H1 (cell line): ENCODE data around the gene CPT1A. TPM values are rescaled to one million over a fixed set of nuclear protein-coding genes. Genes with fewer than 3 reads are reported as not detected.

Experiments used
- CTCF ChIA-PET: fragments of 300-600 bp; sonication (Branson Sonifier 250); formaldehyde crosslinking; loops from one replicate; lab custom pipeline; 2021; ENCODE audit not compliant: partially characterized antibody; lab: Charles Lee
- POLR2A ChIA-PET: fragments of 300-600 bp; sonication (Branson Sonifier 250); formaldehyde crosslinking; loops from one replicate; lab custom pipeline; 2021; ENCODE audit warnings: inconsistent platforms; ENCODE audit not compliant: partially characterized antibody; lab: Charles Lee
- DNase-seq, 2 experiments: peaks; one replicate each; pipeline versions ENCODE4 v3.0.0 to v3.0.0-alpha.2; 2010 to 2022; ENCODE audit warnings: low spot score in 2 of 2, low read depth in 1 of 2, mixed read lengths in 1 of 2
- FAIRE-seq: peaks from 2 replicates; lab custom pipeline; 2011; peaks lifted over from hg19 to GRCh38; lab: Jason Lieb, UNC
- H2AFZ ChIP-seq: 2 replicates; pipeline ENCODE4 v1.8.1; 2012; ENCODE audit warnings: low read length, inconsistent platforms
- H2AK5ac ChIP-seq: 2 replicates; pipeline ENCODE4 v1.6.1; 2013; ENCODE audit warnings: low read depth, low read length
- H2BK120ac ChIP-seq: replicated peaks from 2 replicates; pipeline ENCODE3; 2013; ENCODE audit warnings: low read depth, low read length, inconsistent platforms
- H2BK12ac ChIP-seq: 2 replicates; pipeline ENCODE4 v1.6.1; 2013; ENCODE audit warnings: low read depth, low read length
- H2BK15ac ChIP-seq: 2 replicates; pipeline ENCODE4 v1.6.1; 2013; ENCODE audit warnings: low read length
- H2BK20ac ChIP-seq: 2 replicates; pipeline ENCODE4 v1.6.1; 2013; ENCODE audit warnings: low read length
- H2BK5ac ChIP-seq: 2 replicates; pipeline ENCODE4 v1.6.1; 2013; ENCODE audit warnings: low read depth, low read length
- H3K14ac ChIP-seq: 2 replicates; pipeline ENCODE4 v1.6.1; 2013; ENCODE audit warnings: inconsistent platforms; ENCODE audit not compliant: insufficient read length
- H3K18ac ChIP-seq: 2 replicates; pipeline ENCODE4 v1.6.1; 2013; ENCODE audit warnings: low read length; ENCODE audit errors: extremely low read depth
- H3K23ac ChIP-seq: 2 replicates; pipeline ENCODE4 v1.6.1; 2013; ENCODE audit warnings: inconsistent platforms; ENCODE audit not compliant: insufficient read length
- H3K23me2 ChIP-seq: 2 replicates; pipeline ENCODE4 v1.6.1; 2013; ENCODE audit warnings: low read depth, low read length
- H3K27ac ChIP-seq: 2 replicates; pipeline ENCODE4 v1.6.1; 2011; ENCODE audit warnings: low read depth, low read length, inconsistent platforms
- H3K27me3 ChIP-seq, 4 experiments: replicated peaks in 1 of 4; 1 replicate in 1 of 4; 2 replicates in 3 of 4; pipeline versions ENCODE4 v1.6.1 to v1.8.1; 2011 to 2013; ENCODE audit warnings: low read length in 3 of 4, mild to moderate bottlenecking in 3 of 4, inconsistent platforms in 2 of 4, mixed read lengths in 2 of 4, moderate library complexity in 1 of 4; ENCODE audit not compliant: control insufficient read depth in 3 of 4, insufficient read depth in 3 of 4; ENCODE audit errors: extremely low read depth in 1 of 4
- H3K36me3 ChIP-seq, 4 experiments: 2 replicates each; pipeline versions ENCODE4 v1.6.1 to v1.8.1; 2011 to 2013; ENCODE audit warnings: mild to moderate bottlenecking in 4 of 4, low read length in 3 of 4, moderate library complexity in 2 of 4, control low read depth in 1 of 4, inconsistent platforms in 1 of 4; ENCODE audit not compliant: insufficient read depth in 4 of 4, control insufficient read depth in 2 of 4
- H3K4ac ChIP-seq: replicated peaks from 2 replicates; pipeline ENCODE3; 2013; ENCODE audit warnings: low read length, low read depth, mixed read lengths, inconsistent platforms; ENCODE audit not compliant: insufficient read length
- H3K4me1 ChIP-seq, 4 experiments: replicated peaks in 1 of 4; 1 replicate in 1 of 4; 2 replicates in 3 of 4; pipeline versions ENCODE4 v1.6.1 to v1.8.1; 2011 to 2013; ENCODE audit warnings: low read length in 3 of 4, inconsistent platforms in 2 of 4, mixed read lengths in 1 of 4; ENCODE audit not compliant: insufficient read depth in 4 of 4, control insufficient read depth in 3 of 4
- H3K4me2 ChIP-seq, 2 experiments: 2 replicates each; pipeline versions ENCODE4 v1.6.1 to v1.8.1; 2011 to 2013; ENCODE audit warnings: low read depth in 2 of 2, low read length in 2 of 2, control low read depth in 1 of 2, inconsistent platforms in 1 of 2, mild to moderate bottlenecking in 1 of 2; ENCODE audit not compliant: insufficient read depth in 1 of 2
- H3K4me3 ChIP-seq, 4 experiments: fragments of 200-600, 300-600 bp in 1 of 4; sonication (generic), shearing (Covaris generic), sonication (Bioruptor Twin) in 1 of 4; 2 replicates each; pipeline versions ENCODE4 v1.5.1 to v1.8.1; 2011 to 2016; ENCODE audit warnings: low read length in 4 of 4, low read depth in 3 of 4, control low read depth in 2 of 4, inconsistent platforms in 2 of 4, mild to moderate bottlenecking in 2 of 4, mixed read lengths in 1 of 4, moderate library complexity in 1 of 4; ENCODE audit not compliant: insufficient read depth in 2 of 4; ENCODE audit errors: extremely low read depth in 1 of 4
- H3K56ac ChIP-seq: replicated peaks from 2 replicates; pipeline ENCODE3; 2013; ENCODE audit warnings: low read depth, mild to moderate bottlenecking, mixed read lengths, low read length, inconsistent platforms; ENCODE audit not compliant: insufficient read length
- H3K79me1 ChIP-seq: 2 replicates; pipeline ENCODE4 v1.6.1; 2013; ENCODE audit warnings: low read depth, low read length, control low read depth
- H3K79me2 ChIP-seq, 2 experiments: 2 replicates each; pipeline versions ENCODE4 v1.6.1 to v1.8.1; 2012 to 2013; ENCODE audit warnings: low read length in 2 of 2, mild to moderate bottlenecking in 2 of 2, inconsistent platforms in 1 of 2; ENCODE audit not compliant: insufficient read depth in 2 of 2, control insufficient read depth in 1 of 2
- H3K9ac ChIP-seq, 4 experiments: replicated peaks in 1 of 4; 1 replicate in 1 of 4; 2 replicates in 3 of 4; pipeline versions ENCODE4 v1.6.1 to v1.8.1; 2011 to 2013; ENCODE audit warnings: low read depth in 3 of 4, low read length in 3 of 4, control low read depth in 2 of 4, mild to moderate bottlenecking in 2 of 4, moderate library complexity in 2 of 4, inconsistent platforms in 1 of 4; ENCODE audit errors: extremely low read depth in 1 of 4
- H3K9me3 ChIP-seq, 2 experiments: 2 replicates each; pipeline versions ENCODE4 v1.6.1 to v1.8.1; 2012 to 2013; ENCODE audit warnings: mild to moderate bottlenecking in 2 of 2, moderate library complexity in 2 of 2, control low read depth in 1 of 2, inconsistent platforms in 1 of 2, low read depth in 1 of 2, low read length in 1 of 2, mixed read lengths in 1 of 2; ENCODE audit not compliant: insufficient read depth in 2 of 2
- H4K20me1 ChIP-seq, 2 experiments: replicated peaks in 1 of 2; 2 replicates each; pipeline versions ENCODE3 to v1.8.1; 2011 to 2013; ENCODE audit warnings: inconsistent platforms in 2 of 2, low read length in 2 of 2, mild to moderate bottlenecking in 1 of 2; ENCODE audit not compliant: insufficient read depth in 2 of 2, control insufficient read depth in 1 of 2
- H4K5ac ChIP-seq: 2 replicates; pipeline ENCODE4 v1.6.1; 2013; ENCODE audit warnings: low read length, low read depth, mixed read lengths, inconsistent platforms; ENCODE audit not compliant: insufficient read length
- H4K8ac ChIP-seq: 2 replicates; pipeline ENCODE4 v1.8.0; 2013; ENCODE audit warnings: mild to moderate bottlenecking, moderate library complexity, low read length, inconsistent platforms; ENCODE audit not compliant: insufficient read depth; ENCODE audit errors: extremely low read depth
- H4K91ac ChIP-seq: replicated peaks from 2 replicates; pipeline ENCODE3; 2013; ENCODE audit warnings: low read length, mixed read lengths, inconsistent platforms; ENCODE audit not compliant: insufficient read length
- ASH2L ChIP-seq: fragments of 200-600, 300-600 bp; sonication (generic); IDR thresholded peaks from one replicate; pipeline ENCODE4 v1.7.1; 2017; ENCODE audit warnings: low read length
- CBX5 ChIP-seq: fragments of 300-800, 300-1000 bp; sonication (generic); IDR thresholded peaks from 2 replicates; pipeline ENCODE4 v1.7.1; 2016; ENCODE audit warnings: antibody characterized with exemption, low read length, low read depth
- HDAC2 ChIP-seq, 2 experiments: fragments of 300-600 bp in 1 of 2; sonication (generic) in 1 of 2; IDR thresholded peaks; 2 replicates each; pipeline ENCODE4 v1.6.1; 2011 to 2012; ENCODE audit warnings: low read depth in 2 of 2, low read length in 2 of 2, mild to moderate bottlenecking in 2 of 2, moderate library complexity in 2 of 2, borderline replicate concordance in 1 of 2, inconsistent platforms in 1 of 2
- SIN3A ChIP-seq, 2 experiments: IDR thresholded peaks in 1 of 2; conservative IDR thresholded peaks in 1 of 2; 2 replicates each; pipeline ENCODE4 v1.6.1; 2011 to 2012; ENCODE audit warnings: low read length in 2 of 2, improper control_type of control experiment in 1 of 2, low read depth in 1 of 2, mild to moderate bottlenecking in 1 of 2
- WGBS, 2 experiments: shearing (Covaris generic) in 1 of 2; methylation state at CpG; one replicate each; pipeline versions ENCODE4 v1.1.6 to v1.1.7; 2013 to 2015; ENCODE audit warnings: low lambda C conversion rate in 2 of 2, mixed read lengths in 2 of 2, inconsistent platforms in 1 of 2, low coverage in 1 of 2, missing lambda C conversion rate in 1 of 2; ENCODE audit not compliant: insufficient replicate concordance in 2 of 2, insufficient coverage in 1 of 2, insufficient read length in 1 of 2; ENCODE audit errors: extremely low coverage in 1 of 2, missing lambda C conversion rate in 1 of 2; 5-methylcytosine and 5-hydroxymethylcytosine counted together
- polyA plus RNA-seq, 7 experiments: library from polyadenylated mRNA; depleted of rRNA in 3 of 7; stranded (reverse) in 5 of 7; unstranded in 2 of 7; fragments of >200 nt in 5 of 7; fragments of 200-250 nt in 2 of 7; gene quantifications; 1 replicate in 5 of 7; 2 replicates in 1 of 7; 4 replicates in 1 of 7; pipeline versions ENCODE4 v1.2.1 to v1.2.3, GENCODE V29; 2011 to 2013; ENCODE audit warnings: missing spikeins in 2 of 7, mixed read lengths in 2 of 7
- total RNA-seq: library from RNA; stranded (reverse); fragmentation: NEBNext Ultra II Directional; extraction: Animal tissue kit (Norgen Biotek cat#: 25700); gene quantifications from 2 replicates; pipeline ENCODE4 v1.2.1, GENCODE V29; 2021

The CPT1A gene
- total and polyA plus RNA-seq, 2 of the 8 experiments (the other 6 are each of a cell fraction or from before 2014, with no cell fraction given): 2.9 to 12.2 TPM

- Histone ChIP-seq H3K79me1 (no peaks in the 10 kb centered on the region), H3K36me3 (peaks cover 14 to 43% (median 34%) of the 10 kb centered on the region in 4 experiments; a peak in 7 of 8 replicates), H3K56ac (no peak overlapping the region), H3K23ac (no peak overlapping the region), H2BK20ac (no peak overlapping the region), H3K27me3 (no peaks in the 10 kb centered on the region), H4K5ac (no peak overlapping the region), H3K4ac (no peak overlapping the region), H3K23me2 (peaks cover 8% of the 10 kb centered on the region), H3K14ac (no peak overlapping the region), H2BK5ac (no peak overlapping the region), H4K8ac (no peak overlapping the region), H3K4me1 (peaks cover 0 to 10% (median 5%) of the 10 kb centered on the region in 4 experiments; a peak in 4 of 7 replicates), H3K9me3 (no peaks in the 10 kb centered on the region), H3K79me2 (peaks cover 0 to 13% of the 10 kb centered on the region in 2 experiments; a peak in 2 of 4 replicates), H2AFZ (no peak overlapping the region), H3K18ac (no peak overlapping the region), H4K91ac (no peak overlapping the region), H3K4me3 (no peak overlapping the region; a peak in 1 of 8 replicates), H2BK120ac (no peak overlapping the region), H3K9ac (no peak overlapping the region), H3K4me2 (no peak overlapping the region; a peak in 1 of 4 replicates), H3K27ac (no peak overlapping the region), H2BK15ac (no peak overlapping the region), H2BK12ac (no peak overlapping the region), H4K20me1 (peaks cover 0 to 2% of the 10 kb centered on the region in 2 experiments), H2AK5ac (no peak overlapping the region)
- WGBS, 2 experiments: 90% methylated on average over 2 of the region's 2 CpGs; no CpG with 5 or more reads in 1 of the 2 experiments
- no peak for FAIRE-seq
- ChIA-PET CTCF (interaction anchor here (1.3 to 1.9 kb wide), 5 partner anchors 11 to 375 kb away, joined by 3 to 4 read pairs (median 3); no protein-coding TSS in a partner anchor), POLR2A (interaction anchor here (0.8 to 3.8 kb wide), 7 partner anchors 10 to 156 kb away, joined by 3 to 32 read pairs (median 6); partner anchors contain the start of genes GAL, IGHMBP2 and MRPL21)
- no peak for DNase-seq
- TF ChIP-seq CBX5 (no peak), HDAC2 (IDR thresholded peaks at IDR 0.05; ENCODE audit: borderline replicate concordance in 1 of 2, low read depth in 2 of 2, low read length in 2 of 2) (no peak), SIN3A (conservative IDR thresholded peaks at IDR 0.05 in 1 of 2, IDR thresholded peaks at IDR 0.05 in 1 of 2; ENCODE audit: low read depth in 1 of 2, low read length in 2 of 2) (no peak), ASH2L (no peak)
Measured at GRCh38 chr11:68748061-68748460, 93.7 kb downstream of the CPT1A start.
